HCT116 (cell line): Measurements from ENCODE around the gene AXIN1. TPM values are rescaled to one million over a fixed set of nuclear protein-coding genes. Genes with fewer than 3 reads are reported as not detected.

Experiments
- ATAC-seq: fragments of 200-7000 bp; cut with Tn5 transposase; 2 replicates; pipeline ENCODE4 v1.9.1; 2020; ENCODE audit warnings: mild to moderate bottlenecking, moderate library complexity
- BruUV-seq: library from RNA; stranded (reverse); fragments of 400-500 nt; replicated peaks from 2 replicates; lab custom pipeline; 2021; lab: Mats Ljungman, UMichigan
- CTCF ChIA-PET: fragments of 300-600 bp; sonication (Branson Sonifier 250); formaldehyde crosslinking; loops from one replicate; lab custom pipeline; 2021; ENCODE audit warnings: antibody characterized with exemption; lab: Charles Lee
- POLR2A ChIA-PET: fragments of 300-600, 350-600 bp; sonication (Branson Sonifier 250); formaldehyde crosslinking; loops from one replicate; lab custom pipeline; 2021; ENCODE audit warnings: antibody characterized with exemption; lab: Charles Lee
- RAD21 ChIA-PET, 2 experiments: fragments of 300-600 bp; sonication (Branson Sonifier 250); formaldehyde crosslinking; loops; one replicate each; lab custom pipeline; 2023; ENCODE audit warnings: low total read pairs in 2 of 2; ENCODE audit not compliant: uncharacterized antibody in 2 of 2, unreplicated experiment in 2 of 2, low non-redundant PET in 1 of 2; lab: Charles Lee
- DNase-seq: peaks from one replicate; pipeline ENCODE4 v3.0.0-alpha.2; 2010; ENCODE audit warnings: low read depth, low spot score
- H2AFZ ChIP-seq: fragments of 200-600 bp; shearing (Covaris generic), sonication (generic); 2 replicates; pipeline ENCODE4 v1.6.1; 2017; ENCODE audit warnings: low read depth, mixed run types, mixed read lengths, antibody characterized with exemption, low read length; ENCODE audit not compliant: poor library complexity, severe bottlenecking
- H3K27ac ChIP-seq: 2 replicates; pipeline ENCODE4 v1.5.1; 2012; ENCODE audit warnings: low read depth, low read length
- H3K27me3 ChIP-seq: fragments of 200-600 bp; sonication (generic); 2 replicates; pipeline ENCODE4 v1.6.1; 2016; ENCODE audit warnings: mixed run types, low read length, mixed read lengths; ENCODE audit not compliant: insufficient read depth
- H3K36me3 ChIP-seq, 2 experiments: fragments of 200-500 bp in 1 of 2; fragments of 200-600 bp in 1 of 2; sonication (Bioruptor generic) in 1 of 2; sonication (generic) in 1 of 2; 2 replicates each; pipeline versions ENCODE4 v1.5.1 to v1.6.1; 2014 to 2016; ENCODE audit warnings: low read length in 2 of 2, inconsistent platforms in 1 of 2, mixed read lengths in 1 of 2, mixed run types in 1 of 2; ENCODE audit not compliant: insufficient read depth in 2 of 2, control insufficient read depth in 1 of 2
- H3K4me1 ChIP-seq, 2 experiments: fragments of 200-600 bp in 1 of 2; sonication (generic) in 1 of 2; 2 replicates each; pipeline versions ENCODE4 v1.5.1 to v1.6.1; 2012 to 2017; ENCODE audit warnings: low read length in 2 of 2, inconsistent platforms in 1 of 2, mild to moderate bottlenecking in 1 of 2, mixed read lengths in 1 of 2, mixed run types in 1 of 2, moderate library complexity in 1 of 2; ENCODE audit not compliant: insufficient read depth in 2 of 2, control insufficient read depth in 1 of 2
- H3K4me2 ChIP-seq: fragments of 200-600 bp; sonication (generic); 2 replicates; pipeline ENCODE4 v1.6.1; 2017; ENCODE audit warnings: mixed run types, low read length, mixed read lengths
- H3K4me3 ChIP-seq, 2 experiments: fragments of 200-600 bp in 1 of 2; sonication (generic) in 1 of 2; replicated peaks in 1 of 2; 2 replicates each; pipeline ENCODE4 v1.5.1; 2011 to 2016; ENCODE audit warnings: low read length in 2 of 2, control low read depth in 1 of 2, low read depth in 1 of 2, mild to moderate bottlenecking in 1 of 2, mixed read lengths in 1 of 2, mixed run types in 1 of 2
- H3K79me2 ChIP-seq: fragments of 200-600 bp; sonication (generic); 2 replicates; pipeline ENCODE4 v1.6.1; 2017; ENCODE audit warnings: mild to moderate bottlenecking, mixed run types, low read length, moderate library complexity, mixed read lengths; ENCODE audit not compliant: insufficient read depth
- H3K9ac ChIP-seq: fragments of 200-600 bp; sonication (generic); 2 replicates; pipeline ENCODE4 v1.6.1; 2016; ENCODE audit warnings: low read length, mixed read lengths
- H3K9me2 ChIP-seq: fragments of 200-600 bp; sonication (generic), shearing (Covaris generic); 2 replicates; pipeline ENCODE4 v1.6.1; 2017; ENCODE audit warnings: mixed run types, mild to moderate bottlenecking, moderate library complexity; ENCODE audit not compliant: insufficient read depth
- H3K9me3 ChIP-seq, 2 experiments: fragments of 200-500 bp in 1 of 2; fragments of 200-600 bp in 1 of 2; sonication (Bioruptor generic) in 1 of 2; sonication (generic) in 1 of 2; 2 replicates each; pipeline ENCODE4 v1.6.1; 2014 to 2017; ENCODE audit warnings: low read length in 2 of 2, mixed read lengths in 2 of 2, inconsistent platforms in 1 of 2, low read depth in 1 of 2, mild to moderate bottlenecking in 1 of 2, mixed run types in 1 of 2, moderate library complexity in 1 of 2; ENCODE audit not compliant: control insufficient read depth in 1 of 2, insufficient read depth in 1 of 2
- H4K20me1 ChIP-seq: fragments of 200-600 bp; sonication (generic), shearing (Covaris generic); 2 replicates; pipeline ENCODE4 v1.6.1; 2017; ENCODE audit warnings: mixed run types, mild to moderate bottlenecking, moderate library complexity; ENCODE audit not compliant: insufficient read depth
- CBX3 ChIP-seq: IDR thresholded peaks from 2 replicates; pipeline ENCODE4 v1.6.1; 2012; ENCODE audit warnings: low read depth
- CEBPB ChIP-seq: IDR thresholded peaks from 2 replicates; pipeline ENCODE4 v1.6.1; 2012; ENCODE audit warnings: low read depth
- EGR1 ChIP-seq: IDR thresholded peaks from 2 replicates; pipeline ENCODE4 v1.6.1; 2012; ENCODE audit warnings: low read depth
- ELF1 ChIP-seq: IDR thresholded peaks from 2 replicates; pipeline ENCODE4 v1.6.1; 2012; ENCODE audit warnings: low read depth, borderline replicate concordance
- EZH2 ChIP-seq: fragments of 200-600 bp; sonication (generic); IDR thresholded peaks from 2 replicates; pipeline ENCODE4 v1.6.1; 2017; ENCODE audit warnings: antibody characterized with exemption, mixed run types
- JUND ChIP-seq: IDR thresholded peaks from 2 replicates; pipeline ENCODE4 v1.6.1; 2012
- POLR2AphosphoS5 ChIP-seq: IDR thresholded peaks from 2 replicates; pipeline ENCODE4 v1.6.1; 2011; ENCODE audit warnings: mild to moderate bottlenecking, low read depth, low read length, moderate library complexity
- TCF7L2 ChIP-seq: IDR thresholded peaks from 2 replicates; pipeline ENCODE4 v1.7.0; 2011; ENCODE audit warnings: borderline replicate concordance, inconsistent platforms; ENCODE audit not compliant: insufficient read depth, insufficient read length; ENCODE audit errors: extremely low read depth
- YY1 ChIP-seq: IDR thresholded peaks from 2 replicates; pipeline ENCODE4 v1.6.1; 2011; ENCODE audit warnings: low read length, low read depth, moderate library complexity, mild to moderate bottlenecking; ENCODE audit not compliant: insufficient replicate concordance; ENCODE audit errors: extremely low read depth
- ZNF274 ChIP-seq: fragments of 200-500 bp; sonication (Bioruptor generic); IDR thresholded peaks from 2 replicates; pipeline ENCODE4 v1.6.1; 2014; ENCODE audit warnings: mild to moderate bottlenecking, low read depth, low read length, inconsistent platforms
- intact Hi-C: fragments of 100-400 bp; cut with micrococcal nuclease; formaldehyde crosslinking; loops from 2 replicates; pipeline ENCODE4 v1.10.0; 2022
- total RNA-seq: library from RNA; stranded (reverse); gene quantifications from one replicate; pipeline ENCODE4 v1.2.1, GENCODE V29; 2021; ENCODE audit not compliant: unreplicated experiment
- TF ChIP-seq, protein P1 (sequence below): IDR thresholded peaks from 2 replicates; pipeline ENCODE4 v1.6.1; 2012
- TF ChIP-seq, protein P2 (sequence below): IDR thresholded peaks from 2 replicates; pipeline ENCODE4 v1.6.1; 2012
- TF ChIP-seq, protein P3 (sequence below), 3 experiments: fragments of 200-600 bp in 1 of 3; sonication (generic) in 1 of 3; IDR thresholded peaks in 2 of 3; conservative IDR thresholded peaks in 1 of 3; 2 replicates each; pipeline ENCODE4 v1.5.1; 2012 to 2017; ENCODE audit warnings: low read depth in 2 of 3, low read length in 2 of 3, antibody characterized with exemption in 1 of 3, borderline replicate concordance in 1 of 3, control low read depth in 1 of 3, mild to moderate bottlenecking in 1 of 3, mixed read lengths in 1 of 3, mixed run types in 1 of 3, moderate library complexity in 1 of 3; ENCODE audit not compliant: insufficient read depth in 1 of 3

AXIN1 gene
- total RNA-seq, 1 experiment from 2014 or later = 20.2 TPM

DNA sequence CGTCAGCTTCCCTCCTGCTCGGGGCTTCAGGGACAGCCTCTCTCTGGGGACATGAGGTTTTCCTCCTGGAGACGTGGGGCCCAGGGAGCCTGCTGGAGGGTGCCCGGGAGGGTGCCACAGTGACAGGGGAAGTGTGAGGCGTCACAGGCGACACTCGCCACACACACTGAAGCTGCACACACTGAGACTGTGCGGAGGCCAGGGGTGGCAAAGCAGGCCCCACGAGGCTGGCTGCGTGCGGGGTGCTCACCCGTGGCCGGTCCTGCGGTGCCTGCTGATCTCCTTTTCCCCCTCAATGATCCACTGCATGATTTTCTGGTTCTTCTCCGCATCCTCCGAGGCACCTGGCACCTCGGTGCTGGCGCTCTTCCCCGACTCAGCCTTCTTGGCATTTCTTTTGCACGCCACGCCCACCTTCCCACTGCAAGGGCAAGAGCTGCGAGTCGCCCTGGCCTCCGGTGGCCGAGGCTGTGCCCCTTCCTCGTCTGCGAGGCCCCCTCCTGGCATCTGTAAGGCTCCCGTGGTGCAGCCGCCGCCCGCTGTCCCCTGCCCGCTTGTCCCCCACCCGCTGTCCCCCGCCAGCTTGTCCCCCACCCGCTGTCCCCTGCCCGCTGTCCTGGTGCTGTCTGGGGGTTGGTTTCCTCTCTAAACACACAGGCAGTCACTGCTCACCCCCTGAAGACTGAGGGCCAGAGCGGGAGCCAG, 55.6 kb downstream of the AXIN1 start:
- Histone ChIP-seq H3K9me3 (no peaks in the 10 kb centered on the region), H3K9me2 (no peaks in the 10 kb centered on the region), H4K20me1 (no peaks in the 10 kb centered on the region), H3K27ac (no peak overlapping the region), H3K4me2 (no peak overlapping the region), H3K4me1 (no peaks in the 10 kb centered on the region), H2AFZ (no peak overlapping the region), H3K4me3 (no peak overlapping the region), H3K79me2 (no peaks in the 10 kb centered on the region), H3K9ac (no peak overlapping the region), H3K36me3 (no peaks in the 10 kb centered on the region), H3K27me3 (no peaks in the 10 kb centered on the region)
- ChIA-PET CTCF (no interaction called here), RAD21 (no interaction called here), POLR2A (no interaction called here)
- no TSS peak for BruUV-seq
- ATAC-seq (no peak), DNase-seq (no peak)
- TF ChIP-seq TCF7L2 (no peak), EZH2 (no peak), CEBPB (no peak), EGR1 (no peak), YY1 (no peak), CBX3 (no peak), ELF1 (no peak), JUND (no peak), POLR2AphosphoS5 (no peak), ZNF274 (no peak)
- TF ChIP-seq, protein P1, sequence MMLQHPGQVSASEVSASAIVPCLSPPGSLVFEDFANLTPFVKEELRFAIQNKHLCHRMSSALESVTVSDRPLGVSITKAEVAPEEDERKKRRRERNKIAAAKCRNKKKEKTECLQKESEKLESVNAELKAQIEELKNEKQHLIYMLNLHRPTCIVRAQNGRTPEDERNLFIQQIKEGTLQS = no peak
- TF ChIP-seq, protein P2, sequence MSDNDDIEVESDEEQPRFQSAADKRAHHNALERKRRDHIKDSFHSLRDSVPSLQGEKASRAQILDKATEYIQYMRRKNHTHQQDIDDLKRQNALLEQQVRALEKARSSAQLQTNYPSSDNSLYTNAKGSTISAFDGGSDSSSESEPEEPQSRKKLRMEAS = no peak
- TF ChIP-seq, protein P3, sequence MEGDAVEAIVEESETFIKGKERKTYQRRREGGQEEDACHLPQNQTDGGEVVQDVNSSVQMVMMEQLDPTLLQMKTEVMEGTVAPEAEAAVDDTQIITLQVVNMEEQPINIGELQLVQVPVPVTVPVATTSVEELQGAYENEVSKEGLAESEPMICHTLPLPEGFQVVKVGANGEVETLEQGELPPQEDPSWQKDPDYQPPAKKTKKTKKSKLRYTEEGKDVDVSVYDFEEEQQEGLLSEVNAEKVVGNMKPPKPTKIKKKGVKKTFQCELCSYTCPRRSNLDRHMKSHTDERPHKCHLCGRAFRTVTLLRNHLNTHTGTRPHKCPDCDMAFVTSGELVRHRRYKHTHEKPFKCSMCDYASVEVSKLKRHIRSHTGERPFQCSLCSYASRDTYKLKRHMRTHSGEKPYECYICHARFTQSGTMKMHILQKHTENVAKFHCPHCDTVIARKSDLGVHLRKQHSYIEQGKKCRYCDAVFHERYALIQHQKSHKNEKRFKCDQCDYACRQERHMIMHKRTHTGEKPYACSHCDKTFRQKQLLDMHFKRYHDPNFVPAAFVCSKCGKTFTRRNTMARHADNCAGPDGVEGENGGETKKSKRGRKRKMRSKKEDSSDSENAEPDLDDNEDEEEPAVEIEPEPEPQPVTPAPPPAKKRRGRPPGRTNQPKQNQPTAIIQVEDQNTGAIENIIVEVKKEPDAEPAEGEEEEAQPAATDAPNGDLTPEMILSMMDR (IDR thresholded peaks at IDR 0.05 in 2 of 3, conservative IDR thresholded peaks at IDR 0.05 in 1 of 3; ENCODE audit: borderline replicate concordance in 1 of 3, insufficient read depth in 1 of 3, low read depth in 2 of 3, low read length in 2 of 3) = no peak
- intact Hi-C loops = no loop called here
